ENCODE measurements around the gene LARP1B. TPM values are rescaled to one million over a fixed set of nuclear protein-coding genes. Genes with fewer than 3 reads are reported as not detected.

Gene LARP1B
- total and polyA plus RNA-seq, 9 of the 15 experiments (the other 6 are each of a cell fraction or from before 2014, with no cell fraction given) = 19.2 to 59.7 (median 37.9) TPM

DNA sequence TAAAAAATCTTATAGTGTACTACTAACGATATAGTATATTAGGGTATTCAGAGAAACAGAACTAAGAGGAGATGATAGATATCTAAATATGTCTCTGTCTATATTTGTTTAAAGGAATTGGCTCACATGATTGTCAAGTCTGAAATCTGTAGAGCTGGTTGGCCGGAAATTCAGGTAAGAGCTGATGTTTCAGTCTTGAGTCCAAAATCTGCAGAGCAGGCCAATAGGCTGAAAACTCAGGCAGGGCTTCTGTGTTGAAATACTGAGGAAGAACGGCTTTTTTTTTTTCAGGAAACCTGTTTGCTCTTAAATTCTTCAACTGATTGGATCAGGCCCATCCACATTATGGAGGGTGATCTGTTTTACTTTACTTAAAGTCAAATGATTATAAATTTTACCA, 194.8 kb downstream of the LARP1B start (continued):
- TF ChIP-seq, protein P1, sequence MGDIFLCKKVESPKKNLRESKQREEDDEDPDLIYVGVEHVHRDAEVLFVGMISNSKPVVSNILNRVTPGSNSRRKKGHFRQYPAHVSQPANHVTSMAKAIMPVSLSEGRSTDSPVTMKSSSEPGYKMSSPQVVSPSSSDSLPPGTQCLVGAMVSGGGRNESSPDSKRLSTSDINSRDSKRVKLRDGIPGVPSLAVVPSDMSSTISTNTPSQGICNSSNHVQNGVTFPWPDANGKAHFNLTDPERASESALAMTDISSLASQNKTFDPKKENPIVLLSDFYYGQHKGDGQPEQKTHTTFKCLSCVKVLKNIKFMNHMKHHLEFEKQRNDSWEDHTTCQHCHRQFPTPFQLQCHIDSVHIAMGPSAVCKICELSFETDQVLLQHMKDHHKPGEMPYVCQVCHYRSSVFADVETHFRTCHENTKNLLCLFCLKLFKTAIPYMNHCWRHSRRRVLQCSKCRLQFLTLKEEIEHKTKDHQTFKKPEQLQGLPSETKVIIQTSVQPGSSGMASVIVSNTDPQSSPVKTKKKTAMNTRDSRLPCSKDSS (IDR thresholded peaks at IDR 0.05; ENCODE audit: low read depth, partially characterized antibody) = no peak
- TF ChIP-seq FOXK1 (CRISPR knock-in tag; IDR thresholded peaks at IDR 0.05; ENCODE audit: borderline replicate concordance) = no peak

DNA sequence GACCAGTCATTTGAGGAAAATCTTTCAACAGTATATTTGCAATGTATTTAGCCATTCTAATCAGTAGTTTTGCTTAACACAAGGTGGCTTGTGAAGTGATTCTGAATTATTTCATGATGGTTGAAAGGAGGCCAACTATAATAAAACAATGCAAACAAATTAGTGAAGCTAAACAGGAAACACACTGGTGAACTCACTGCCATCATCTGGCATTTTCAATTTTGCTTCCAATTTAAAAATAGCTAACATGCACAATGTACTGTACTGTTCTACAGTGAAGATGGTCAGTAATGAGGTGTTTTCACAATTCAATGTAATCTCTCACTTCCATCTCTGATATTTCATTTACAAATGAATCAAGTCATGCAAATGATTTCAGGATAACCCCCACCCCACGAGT, 195.4 kb downstream of the LARP1B start:
- Histone ChIP-seq H3K4me1 (replicated peaks in 1 of 2; ENCODE audit: control insufficient read depth in 2 of 2, insufficient read depth in 2 of 2, low read length in 2 of 2) (no peaks in the 10 kb centered on the region; a peak in 2 of 5 replicates), H3K79me2 (ENCODE audit: control insufficient read depth, insufficient read depth, low read length) (no peaks in the 10 kb centered on the region), H3K4me2 (ENCODE audit: insufficient read depth, low read length) (no peak overlapping the region), H3K9me1 (ENCODE audit: control insufficient read depth, insufficient read depth, low read length) (no peaks in the 10 kb centered on the region), H3K27ac (ENCODE audit: extremely low read depth, low read depth, low read length) (no peak overlapping the region), H4K20me1 (replicated peaks; ENCODE audit: control insufficient read depth, insufficient read depth, low read length) (no peaks in the 10 kb centered on the region), H3K36me3 (ENCODE audit: control insufficient read depth, insufficient read depth, low read length) (no peaks in the 10 kb centered on the region), H3K9ac (ENCODE audit: insufficient read depth in 1 of 2, low read depth in 2 of 2, low read length in 2 of 2) (no peak overlapping the region), H3K9me3 (replicated peaks; ENCODE audit: control insufficient read depth, insufficient read depth, low read depth, low read length) (no peaks in the 10 kb centered on the region), H3K27me3 (ENCODE audit: control insufficient read depth in 2 of 2, insufficient read depth in 2 of 2, low read length in 2 of 2) (no peaks in the 10 kb centered on the region), H2AFZ (ENCODE audit: low read depth, low read length) (no peak overlapping the region), H3K4me3 (no peak overlapping the region)
- DNase-seq (ENCODE audit: extremely low read depth in 1 of 4, low spot score in 3 of 4) (no peak), FAIRE-seq (no peak), ATAC-seq (no peak)
- intact Hi-C loops (cut with micrococcal nuclease) = no loop called here
- in situ Hi-C loops (cut with MboI) = no loop called here
- ChIA-PET CTCF (ENCODE audit: low intra/inter-chr PET ratio) (no interaction called here), POLR2A (no interaction called here)
- WGBS (ENCODE audit: insufficient coverage, low coverage, missing lambda C conversion rate) = 0% methylated on average over 1 of the region's 1 CpG
- BruUV-seq (replicated peaks) = no TSS peak
- TF ChIP-seq PHF8 (IDR thresholded peaks at IDR 0.05; ENCODE audit: borderline replicate concordance, low read length) = no peak
- no peak for TF ChIP-seq SRF (CRISPR knock-in tag; IDR thresholded peaks at IDR 0.05)
- TF ChIP-seq PHF21A (IDR thresholded peaks at IDR 0.05; ENCODE audit: borderline replicate concordance, low read depth) = no peak
- no peak for TF ChIP-seq HSF4 (CRISPR knock-in tag; IDR thresholded peaks at IDR 0.05; ENCODE audit: borderline replicate concordance)
- TF ChIP-seq, protein P2, sequence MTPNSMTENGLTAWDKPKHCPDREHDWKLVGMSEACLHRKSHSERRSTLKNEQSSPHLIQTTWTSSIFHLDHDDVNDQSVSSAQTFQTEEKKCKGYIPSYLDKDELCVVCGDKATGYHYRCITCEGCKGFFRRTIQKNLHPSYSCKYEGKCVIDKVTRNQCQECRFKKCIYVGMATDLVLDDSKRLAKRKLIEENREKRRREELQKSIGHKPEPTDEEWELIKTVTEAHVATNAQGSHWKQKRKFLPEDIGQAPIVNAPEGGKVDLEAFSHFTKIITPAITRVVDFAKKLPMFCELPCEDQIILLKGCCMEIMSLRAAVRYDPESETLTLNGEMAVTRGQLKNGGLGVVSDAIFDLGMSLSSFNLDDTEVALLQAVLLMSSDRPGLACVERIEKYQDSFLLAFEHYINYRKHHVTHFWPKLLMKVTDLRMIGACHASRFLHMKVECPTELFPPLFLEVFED (CRISPR knock-in tag; conservative IDR thresholded peaks at IDR 0.05) = no peak
- TF ChIP-seq, protein P3, sequence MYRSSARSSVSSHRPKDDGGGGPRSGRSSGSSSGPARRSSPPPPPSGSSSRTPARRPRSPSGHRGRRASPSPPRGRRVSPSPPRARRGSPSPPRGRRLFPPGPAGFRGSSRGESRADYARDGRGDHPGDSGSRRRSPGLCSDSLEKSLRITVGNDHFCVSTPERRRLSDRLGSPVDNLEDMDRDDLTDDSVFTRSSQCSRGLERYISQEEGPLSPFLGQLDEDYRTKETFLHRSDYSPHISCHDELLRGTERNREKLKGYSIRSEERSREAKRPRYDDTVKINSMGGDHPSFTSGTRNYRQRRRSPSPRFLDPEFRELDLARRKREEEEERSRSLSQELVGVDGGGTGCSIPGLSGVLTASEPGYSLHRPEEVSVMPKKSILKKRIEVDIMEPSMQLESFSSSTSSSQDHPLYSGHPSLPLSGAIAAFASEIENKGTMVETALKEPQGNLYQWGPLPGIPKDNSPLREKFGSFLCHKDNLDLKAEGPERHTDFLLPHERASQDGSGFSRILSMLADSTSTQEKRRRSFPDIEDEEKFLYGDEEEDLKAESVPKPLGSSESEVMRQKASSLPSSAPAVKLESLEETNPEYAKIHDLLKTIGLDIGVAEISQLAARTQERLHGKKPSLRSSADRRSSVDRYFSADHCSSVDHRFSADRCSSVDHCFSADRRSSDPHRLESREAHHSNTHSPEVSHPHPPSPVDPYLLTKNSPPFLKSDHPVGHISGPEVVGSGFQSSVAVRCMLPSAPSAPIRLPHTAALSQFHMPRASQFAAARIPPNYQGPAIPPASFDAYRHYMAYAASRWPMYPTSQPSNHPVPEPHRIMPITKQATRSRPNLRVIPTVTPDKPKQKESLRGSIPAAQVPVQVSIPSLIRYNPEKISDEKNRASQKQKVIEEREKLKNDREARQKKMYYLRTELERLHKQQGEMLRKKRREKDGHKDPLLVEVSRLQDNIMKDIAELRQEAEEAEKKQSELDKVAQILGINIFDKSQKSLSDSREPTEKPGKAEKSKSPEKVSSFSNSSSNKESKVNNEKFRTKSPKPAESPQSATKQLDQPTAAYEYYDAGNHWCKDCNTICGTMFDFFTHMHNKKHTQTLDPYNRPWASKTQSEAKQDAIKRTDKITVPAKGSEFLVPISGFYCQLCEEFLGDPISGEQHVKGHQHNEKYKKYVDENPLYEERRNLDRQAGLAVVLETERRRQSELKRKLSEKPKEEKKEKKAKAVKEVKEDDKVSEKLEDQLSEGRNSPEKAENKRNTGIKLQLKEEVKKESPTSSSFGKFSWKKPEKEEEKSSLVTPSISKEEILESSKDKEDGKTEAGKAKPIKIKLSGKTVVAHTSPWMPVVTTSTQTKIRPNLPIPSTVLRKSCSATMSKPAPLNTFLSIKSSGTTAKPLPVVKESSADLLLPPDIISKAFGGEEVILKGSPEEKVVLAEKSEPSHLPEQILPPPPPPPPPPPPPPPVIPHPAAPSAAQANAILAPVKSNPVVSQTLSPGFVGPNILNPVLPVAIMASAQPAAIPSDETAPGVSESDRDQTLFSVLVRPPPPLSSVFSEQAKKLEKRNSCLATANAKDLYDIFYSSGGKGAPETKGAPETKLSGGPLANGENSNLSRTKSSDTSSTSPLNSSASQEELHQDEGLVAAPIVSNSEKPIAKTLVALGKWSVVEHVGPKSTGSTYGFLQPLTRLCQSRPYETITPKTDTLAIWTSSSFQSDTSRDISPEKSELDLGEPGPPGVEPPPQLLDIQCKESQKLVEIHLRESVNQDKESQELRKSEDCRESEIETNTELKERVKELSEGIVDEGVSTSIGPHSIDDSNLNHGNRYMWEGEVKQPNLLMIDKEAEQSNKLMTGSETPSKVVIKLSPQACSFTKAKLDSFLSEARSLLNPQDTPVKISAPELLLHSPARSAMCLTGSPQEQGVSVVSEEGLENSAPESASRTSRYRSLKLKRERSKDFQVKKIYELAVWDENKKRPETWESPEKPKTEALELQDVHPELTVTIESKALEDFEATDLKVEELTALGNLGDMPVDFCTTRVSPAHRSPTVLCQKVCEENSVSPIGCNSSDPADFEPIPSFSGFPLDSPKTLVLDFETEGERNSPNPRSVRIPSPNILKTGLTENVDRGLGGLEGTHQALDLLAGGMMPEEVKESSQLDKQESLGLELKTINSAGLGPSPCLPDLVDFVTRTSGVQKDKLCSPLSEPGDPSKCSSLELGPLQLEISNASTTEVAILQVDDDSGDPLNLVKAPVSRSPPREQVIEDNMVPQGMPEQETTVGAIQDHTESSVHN (IDR thresholded peaks at IDR 0.05; ENCODE audit: borderline replicate concordance in 1 of 2, low read depth in 1 of 2) = no peak
- TF ChIP-seq ZNF124 (CRISPR knock-in tag; IDR thresholded peaks at IDR 0.05) = no peak
